SU-DHL-6 (cell line): ENCODE results near the gene CRTAC1.
"Not testable (repeated sequence)": the region's sequence is repeated elsewhere in the genome, so short reads cannot be mapped to it uniquely, and the experiment has no call there.

Source experiments
- H2AFZ ChIP-seq: fragments of 200-600 bp; sonication (generic); 2 replicates; pipeline ENCODE4 v1.6.1; 2014; ENCODE audit warnings: low read depth, mild to moderate bottlenecking, moderate library complexity, mixed read lengths, antibody characterized with exemption, low read length; ENCODE audit not compliant: severe bottlenecking
- H3F3A ChIP-seq: fragments of 200-600 bp; shearing (Covaris generic); 2 replicates; pipeline ENCODE4 v1.6.0; 2016; ENCODE audit warnings: antibody characterized with exemption, mild to moderate bottlenecking; ENCODE audit not compliant: insufficient read depth
- H3K27ac ChIP-seq: fragments of 200-600 bp; sonication (generic); 2 replicates; pipeline ENCODE4 v1.5.1; 2016; ENCODE audit warnings: low read depth, mild to moderate bottlenecking, low read length, moderate library complexity, mixed read lengths
- H3K27me3 ChIP-seq: fragments of 200-600 bp; sonication (generic), shearing (Covaris generic); 2 replicates; pipeline ENCODE4 v1.6.0; 2014; ENCODE audit warnings: mild to moderate bottlenecking, low read length
- H3K36me3 ChIP-seq: fragments of 200-600 bp; sonication (generic); 2 replicates; pipeline ENCODE4 v1.6.1; 2014; ENCODE audit warnings: mild to moderate bottlenecking, low read length, mixed read lengths
- H3K4me2 ChIP-seq: fragments of 300-600, 200-600 bp; shearing (Covaris generic), sonication (generic); 2 replicates; pipeline ENCODE4 v1.6.0; 2014; ENCODE audit warnings: low read length, low read depth, mild to moderate bottlenecking; ENCODE audit not compliant: poor library complexity, severe bottlenecking
- H3K4me3 ChIP-seq: fragments of 200-600 bp; sonication (generic); 2 replicates; pipeline ENCODE4 v1.5.1; 2014; ENCODE audit warnings: antibody characterized with exemption, low read length, mild to moderate bottlenecking, mixed read lengths; ENCODE audit not compliant: insufficient read depth, poor library complexity, severe bottlenecking
- H3K79me2 ChIP-seq: fragments of 200-600 bp; sonication (generic); 2 replicates; pipeline ENCODE4 v1.6.1; 2014; ENCODE audit warnings: mild to moderate bottlenecking, low read length, moderate library complexity; ENCODE audit not compliant: insufficient read depth
- H3K9ac ChIP-seq: fragments of 200-600 bp; sonication (generic); 2 replicates; pipeline ENCODE4 v1.7.0; 2014; ENCODE audit warnings: mild to moderate bottlenecking, low read length
- H3K9me2 ChIP-seq: fragments of 200-600 bp; sonication (generic); replicated peaks from 2 replicates; pipeline ENCODE4 v1.6.1; 2014; ENCODE audit warnings: low read length; ENCODE audit not compliant: insufficient read depth
- H3K9me3 ChIP-seq: fragments of 200-600 bp; sonication (generic); 2 replicates; pipeline ENCODE4 v1.6.1; 2014; ENCODE audit warnings: low read length, mixed read lengths; ENCODE audit not compliant: insufficient read depth
- H4K20me1 ChIP-seq: fragments of 200-600 bp; sonication (generic); 2 replicates; pipeline ENCODE4 v1.6.1; 2014; ENCODE audit warnings: low read depth, mild to moderate bottlenecking, antibody characterized with exemption, low read length, moderate library complexity, mixed read lengths
- CTCF ChIP-seq: fragments of 200-600 bp; sonication (generic); IDR thresholded peaks from one replicate; pipeline ENCODE4 v1.5.1; 2017; ENCODE audit warnings: antibody characterized with exemption, mild to moderate bottlenecking, low read length, moderate library complexity; ENCODE audit not compliant: insufficient read depth, poor library complexity, severe bottlenecking
- EZH2phosphoT487 ChIP-seq: fragments of 200-600 bp; sonication (generic), shearing (Covaris generic); conservative IDR thresholded peaks from 2 replicates; pipeline ENCODE4 v1.6.1; 2018; ENCODE audit warnings: mild to moderate bottlenecking, antibody characterized with exemption, low read length, moderate library complexity, mixed read lengths

Gene CRTAC1

GRCh38 chr10:97843281-97843671 lies 187.1 kb downstream of the CRTAC1 start:
- Histone ChIP-seq H3K9ac (no peak overlapping the region), H3K27me3 (no peaks in the 10 kb centered on the region), H4K20me1 (no peaks in the 10 kb centered on the region), H3K9me3 (no peaks in the 10 kb centered on the region), H3K9me2 (no peaks in the 10 kb centered on the region), H3K27ac (no peak overlapping the region), H3K79me2 (no peaks in the 10 kb centered on the region), H3K4me2 (no peak overlapping the region), H3K36me3 (no peaks in the 10 kb centered on the region), H3F3A (no peaks in the 10 kb centered on the region), H2AFZ (no peak overlapping the region), H3K4me3 (no peak overlapping the region)
- TF ChIP-seq CTCF (no peak), EZH2phosphoT487 (no peak)

GRCh38 chr10:97842656-97843280 lies 187.7 kb downstream of the CRTAC1 start:
- Histone ChIP-seq H3K9ac (no peak overlapping the region), H3K27ac (no peak overlapping the region), H3K4me3 (no peak overlapping the region), H3K36me3 (no peaks in the 10 kb centered on the region), H4K20me1 (no peaks in the 10 kb centered on the region), H3K27me3 (no peaks in the 10 kb centered on the region), H2AFZ (no peak overlapping the region), H3K9me3 (no peaks in the 10 kb centered on the region), H3K4me2 (no peak overlapping the region), H3K9me2 (no peaks in the 10 kb centered on the region), H3K79me2 (no peaks in the 10 kb centered on the region), H3F3A (no peaks in the 10 kb centered on the region)
- TF ChIP-seq EZH2phosphoT487 (no peak), CTCF (no peak)

- H3K9ac ChIP-seq, H3K27ac ChIP-seq, H3K4me2 ChIP-seq, H3K36me3 ChIP-seq, H3K4me3 ChIP-seq, H3K9me3 ChIP-seq, H3K79me2 ChIP-seq, H2AFZ ChIP-seq, H3F3A ChIP-seq, H3K27me3 ChIP-seq, H4K20me1 ChIP-seq, H3K9me2 ChIP-seq: not testable (repeated sequence)
These were observed 188.3 kb downstream of the CRTAC1 start for GRCh38 chr10:97842114-97842513.

GRCh38 chr10:97841166-97841565 lies 189.3 kb downstream of the CRTAC1 start:
- not testable (repeated sequence) for H2AFZ ChIP-seq, H4K20me1 ChIP-seq, H3K4me3 ChIP-seq, H3K79me2 ChIP-seq, H3K9ac ChIP-seq, H3K27me3 ChIP-seq, H3K9me2 ChIP-seq, H3K27ac ChIP-seq, H3K9me3 ChIP-seq, H3K36me3 ChIP-seq, H3K4me2 ChIP-seq, H3F3A ChIP-seq
